ENCODE results near the gene LRFN3. TPM values are rescaled to one million over a fixed set of nuclear protein-coding genes. Genes with fewer than 3 reads are reported as not detected.

Gene LRFN3
- total RNA-seq, 1 donor from 2014 or later: 2.3 TPM

DNA sequence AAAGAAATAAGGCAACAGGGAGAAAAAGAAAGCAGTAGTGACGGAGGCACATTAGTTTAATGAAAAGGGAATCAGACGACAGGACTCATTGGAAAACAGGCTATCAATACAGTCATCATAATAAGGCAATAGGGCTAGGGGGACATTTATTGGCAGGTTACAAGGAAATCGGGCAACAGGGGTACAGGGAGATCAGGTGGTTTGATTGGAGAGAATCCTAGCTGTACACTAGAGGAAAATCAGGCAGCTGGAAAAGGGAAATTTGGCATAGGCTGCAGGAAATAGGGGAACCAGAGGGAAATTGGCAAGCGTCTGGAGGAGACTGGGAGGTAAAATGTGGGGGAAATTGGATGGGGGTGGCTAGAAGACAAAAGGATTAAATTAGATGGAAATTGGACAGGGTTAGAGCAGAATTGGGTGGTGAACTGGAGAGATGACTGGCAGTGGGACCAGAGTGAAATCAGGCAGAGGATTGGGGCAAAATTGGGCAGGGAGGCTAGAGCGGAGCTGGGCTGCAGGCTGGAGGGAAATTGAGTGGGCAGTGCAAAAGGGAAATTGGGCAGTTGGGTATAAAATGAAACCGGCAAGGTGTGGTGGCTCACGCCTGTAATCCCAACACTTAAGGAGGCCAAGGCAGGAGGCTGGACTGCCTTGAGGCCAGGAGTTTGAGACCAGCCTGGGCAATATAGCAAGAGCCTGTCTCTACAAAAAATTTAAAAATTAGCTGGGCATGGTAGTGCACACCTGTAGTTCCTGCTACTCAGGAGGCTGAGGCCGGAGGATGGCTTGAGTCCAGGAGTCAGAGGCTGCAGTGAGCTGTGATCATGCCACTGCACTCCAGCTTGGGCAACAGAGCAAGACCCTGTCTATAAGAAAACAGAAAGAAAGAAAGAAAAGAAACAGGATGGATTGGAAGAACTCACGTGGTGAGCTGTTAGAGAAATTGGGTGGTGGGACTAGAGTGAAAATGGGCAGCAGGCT is 7.4 kb downstream of the LRFN3 start:
- H3K36me3 Mint-ChIP-seq: peaks cover 14% of the 10 kb centered on the region
- peaks cover 6% of the 10 kb centered on the region for H3K27me3 Mint-ChIP-seq (ENCODE audit: insufficient read depth, low read depth)
- H3K4me3 Mint-ChIP-seq: no peak overlapping the region
- H3K27ac Mint-ChIP-seq: peak overlapping the region; percentile 21
- no peak overlapping the region for H3K4me2 ChIP-seq
- TF ChIP-seq EZH2phosphoT487 (IDR thresholded peaks at IDR 0.05): no peak
- TF ChIP-seq, protein P1, sequence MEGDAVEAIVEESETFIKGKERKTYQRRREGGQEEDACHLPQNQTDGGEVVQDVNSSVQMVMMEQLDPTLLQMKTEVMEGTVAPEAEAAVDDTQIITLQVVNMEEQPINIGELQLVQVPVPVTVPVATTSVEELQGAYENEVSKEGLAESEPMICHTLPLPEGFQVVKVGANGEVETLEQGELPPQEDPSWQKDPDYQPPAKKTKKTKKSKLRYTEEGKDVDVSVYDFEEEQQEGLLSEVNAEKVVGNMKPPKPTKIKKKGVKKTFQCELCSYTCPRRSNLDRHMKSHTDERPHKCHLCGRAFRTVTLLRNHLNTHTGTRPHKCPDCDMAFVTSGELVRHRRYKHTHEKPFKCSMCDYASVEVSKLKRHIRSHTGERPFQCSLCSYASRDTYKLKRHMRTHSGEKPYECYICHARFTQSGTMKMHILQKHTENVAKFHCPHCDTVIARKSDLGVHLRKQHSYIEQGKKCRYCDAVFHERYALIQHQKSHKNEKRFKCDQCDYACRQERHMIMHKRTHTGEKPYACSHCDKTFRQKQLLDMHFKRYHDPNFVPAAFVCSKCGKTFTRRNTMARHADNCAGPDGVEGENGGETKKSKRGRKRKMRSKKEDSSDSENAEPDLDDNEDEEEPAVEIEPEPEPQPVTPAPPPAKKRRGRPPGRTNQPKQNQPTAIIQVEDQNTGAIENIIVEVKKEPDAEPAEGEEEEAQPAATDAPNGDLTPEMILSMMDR (IDR thresholded peaks at IDR 0.05): no peak
- TF ChIP-seq EZH2 (IDR thresholded peaks at IDR 0.05): no peak
- H2AFZ ChIP-seq (replicated peaks): no peak overlapping the region
- H3K27me3 ChIP-seq: no peaks in the 10 kb centered on the region
- H4K20me1 ChIP-seq (ENCODE audit: low read depth): peaks cover 17% of the 10 kb centered on the region
- no peaks in the 10 kb centered on the region for H3K36me3 ChIP-seq
- no peaks in the 10 kb centered on the region for H3K9me3 ChIP-seq (ENCODE audit: low read depth)
- no peak overlapping the region for H3K4me3 ChIP-seq
- H3K27ac ChIP-seq: no peak overlapping the region
- no peaks in the 10 kb centered on the region for H3K9me3 Mint-ChIP-seq
- H3K79me2 ChIP-seq (ENCODE audit: low read depth): no peaks in the 10 kb centered on the region
- H3K4me1 Mint-ChIP-seq: peaks cover 3% of the 10 kb centered on the region
- no peak overlapping the region for H3K9ac ChIP-seq
- H3K4me1 ChIP-seq: no peaks in the 10 kb centered on the region
- DNase-seq (ENCODE audit: low spot score): no peak
- peaks cover 4% of the 10 kb centered on the region for H3F3A ChIP-seq (ENCODE audit: low read depth)

DNA sequence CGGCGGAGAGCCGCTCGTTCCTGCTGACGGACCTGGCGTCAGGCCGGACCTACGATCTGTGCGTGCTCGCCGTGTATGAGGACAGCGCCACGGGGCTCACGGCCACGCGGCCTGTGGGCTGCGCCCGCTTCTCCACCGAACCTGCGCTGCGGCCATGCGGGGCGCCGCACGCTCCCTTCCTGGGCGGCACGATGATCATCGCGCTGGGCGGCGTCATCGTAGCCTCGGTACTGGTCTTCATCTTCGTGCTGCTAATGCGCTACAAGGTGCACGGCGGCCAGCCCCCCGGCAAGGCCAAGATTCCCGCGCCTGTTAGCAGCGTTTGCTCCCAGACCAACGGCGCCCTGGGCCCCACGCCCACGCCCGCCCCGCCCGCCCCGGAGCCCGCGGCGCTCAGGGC is 8.4 kb downstream of the LRFN3 start:
- H3K27ac ChIP-seq: no peak overlapping the region
- DNase-seq (ENCODE audit: low spot score): no peak
- H3K79me2 ChIP-seq (ENCODE audit: low read depth): no peaks in the 10 kb centered on the region
- H3K4me3 ChIP-seq: no peak overlapping the region
- H3F3A ChIP-seq (ENCODE audit: low read depth): peaks cover 4% of the 10 kb centered on the region
- H4K20me1 ChIP-seq (ENCODE audit: low read depth): peaks cover 11% of the 10 kb centered on the region
- H3K27ac Mint-ChIP-seq: no peak overlapping the region
- no peaks in the 10 kb centered on the region for H3K4me1 ChIP-seq
- peaks cover 9% of the 10 kb centered on the region for H3K27me3 Mint-ChIP-seq (ENCODE audit: insufficient read depth, low read depth)
- peaks cover 14% of the 10 kb centered on the region for H3K36me3 Mint-ChIP-seq
- TF ChIP-seq, protein P1 (IDR thresholded peaks at IDR 0.05): no peak
- no peak for TF ChIP-seq EZH2phosphoT487 (IDR thresholded peaks at IDR 0.05)
- no peak for TF ChIP-seq EZH2 (IDR thresholded peaks at IDR 0.05)
- no peaks in the 10 kb centered on the region for H3K27me3 ChIP-seq
- peaks cover 3% of the 10 kb centered on the region for H3K4me1 Mint-ChIP-seq
- no peak overlapping the region for H2AFZ ChIP-seq (replicated peaks)
- H3K4me2 ChIP-seq: no peak overlapping the region
- H3K9ac ChIP-seq: no peak overlapping the region
- no peaks in the 10 kb centered on the region for H3K36me3 ChIP-seq
- no peak overlapping the region for H3K4me3 Mint-ChIP-seq
- H3K9me3 Mint-ChIP-seq: no peaks in the 10 kb centered on the region
- H3K9me3 ChIP-seq (ENCODE audit: low read depth): no peaks in the 10 kb centered on the region

DNA sequence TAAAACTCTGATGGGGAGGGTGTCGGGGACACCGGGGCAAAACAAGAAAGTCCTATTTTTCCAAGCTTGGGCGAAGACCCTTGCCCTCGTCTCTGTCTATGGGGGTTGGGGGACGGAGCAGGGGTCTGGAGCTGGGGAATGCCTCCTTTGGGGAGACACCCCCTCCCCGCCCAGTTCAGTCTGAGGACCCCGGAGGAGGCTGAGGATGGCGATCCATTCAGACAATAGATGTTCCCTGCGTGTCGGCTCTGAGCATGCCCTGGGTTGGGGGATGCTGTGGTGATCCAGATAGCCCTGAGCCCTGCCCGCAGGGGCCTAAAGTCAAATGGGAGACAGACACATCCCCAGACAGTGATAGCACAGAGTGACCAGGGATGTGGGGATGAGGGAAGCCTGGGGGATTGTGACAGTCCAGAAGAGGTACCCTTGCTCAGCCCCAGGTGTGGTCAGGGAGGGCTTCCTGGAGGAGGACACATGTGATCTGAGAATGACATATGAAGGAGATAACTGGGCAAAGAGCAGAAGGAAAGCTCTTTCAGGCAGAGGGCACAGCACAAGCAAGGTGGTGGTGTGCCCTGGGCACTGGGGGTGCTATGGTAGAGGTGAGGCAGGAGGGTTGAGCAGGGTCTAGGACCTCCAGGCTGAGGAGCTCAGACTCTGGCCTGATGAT is 9.1 kb downstream of the LRFN3 start:
- TF ChIP-seq EZH2 (IDR thresholded peaks at IDR 0.05) (no peak), EZH2phosphoT487 (IDR thresholded peaks at IDR 0.05) (no peak)
- TF ChIP-seq, protein P1 (IDR thresholded peaks at IDR 0.05): no peak
- DNase-seq (ENCODE audit: low spot score): no peak
- no peaks in the 10 kb centered on the region for H3K4me1 ChIP-seq
- H3K4me2 ChIP-seq: no peak overlapping the region
- H3K4me3 Mint-ChIP-seq: peak overlapping the region; percentile 27
- no peak overlapping the region for H3K27ac ChIP-seq
- peaks cover 9% of the 10 kb centered on the region for H3K27me3 Mint-ChIP-seq (ENCODE audit: insufficient read depth, low read depth)
- no peak overlapping the region for H3K9ac ChIP-seq
- peaks cover 4% of the 10 kb centered on the region for H3F3A ChIP-seq (ENCODE audit: low read depth)
- no peaks in the 10 kb centered on the region for H3K9me3 Mint-ChIP-seq
- peaks cover 14% of the 10 kb centered on the region for H3K36me3 Mint-ChIP-seq
- H3K4me3 ChIP-seq: no peak overlapping the region
- peak overlapping the region; percentile 69 for H3K27ac Mint-ChIP-seq
- no peaks in the 10 kb centered on the region for H3K27me3 ChIP-seq
- H4K20me1 ChIP-seq (ENCODE audit: low read depth): peaks cover 10% of the 10 kb centered on the region
- H2AFZ ChIP-seq (replicated peaks): no peak overlapping the region
- H3K4me1 Mint-ChIP-seq: peaks cover 3% of the 10 kb centered on the region
- no peaks in the 10 kb centered on the region for H3K79me2 ChIP-seq (ENCODE audit: low read depth)
- H3K36me3 ChIP-seq: no peaks in the 10 kb centered on the region
- H3K9me3 ChIP-seq (ENCODE audit: low read depth): no peaks in the 10 kb centered on the region

Data from neural progenitor cell (in vitro differentiated cells).